D721Med (cell line): Measurements from ENCODE around the gene CRISPLD2.
"Not testable (repeated sequence)": the region's sequence is repeated elsewhere in the genome, so short reads cannot be mapped to it uniquely, and the experiment has no call there.

Experiments used
- DNase-seq: peaks from one replicate; pipeline ENCODE4 v3.0.0; 2011; ENCODE audit warnings: low spot score; ENCODE audit not compliant: insufficient read length
- FAIRE-seq: peaks from 2 replicates; lab custom pipeline; 2011; peaks lifted over from hg19 to GRCh38; lab: Jason Lieb, UNC
- TF ChIP-seq, protein P1 (sequence below): IDR thresholded peaks from 2 replicates; pipeline ENCODE4 v1.5.1; 2012; ENCODE audit warnings: mild to moderate bottlenecking, control low read depth; ENCODE audit not compliant: insufficient read depth; ENCODE audit errors: missing control alignments

Gene CRISPLD2

DNA sequence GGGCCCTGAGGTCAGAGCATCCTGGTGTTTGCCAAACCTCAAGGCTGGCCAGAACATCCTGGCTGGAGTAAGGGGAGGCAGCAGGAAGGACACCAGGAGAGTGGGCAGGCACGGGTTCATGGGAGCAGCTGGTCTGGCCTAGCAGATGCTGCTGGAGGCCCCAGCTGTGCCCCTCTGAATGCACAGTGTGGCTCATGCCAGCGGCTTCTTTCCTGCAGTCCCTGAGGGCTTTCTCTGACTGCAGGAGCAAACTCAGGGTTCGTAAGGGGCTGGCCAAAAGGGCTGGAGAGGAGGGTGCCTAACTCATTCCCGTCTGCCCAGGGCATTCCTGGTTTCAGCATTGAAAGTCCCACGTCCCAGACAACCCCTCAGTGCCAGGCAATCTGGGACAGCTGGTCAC lies 112.9 kb downstream of the CRISPLD2 start:
- DNase-seq, result no peak
- no peak for FAIRE-seq
- TF ChIP-seq, protein P1, sequence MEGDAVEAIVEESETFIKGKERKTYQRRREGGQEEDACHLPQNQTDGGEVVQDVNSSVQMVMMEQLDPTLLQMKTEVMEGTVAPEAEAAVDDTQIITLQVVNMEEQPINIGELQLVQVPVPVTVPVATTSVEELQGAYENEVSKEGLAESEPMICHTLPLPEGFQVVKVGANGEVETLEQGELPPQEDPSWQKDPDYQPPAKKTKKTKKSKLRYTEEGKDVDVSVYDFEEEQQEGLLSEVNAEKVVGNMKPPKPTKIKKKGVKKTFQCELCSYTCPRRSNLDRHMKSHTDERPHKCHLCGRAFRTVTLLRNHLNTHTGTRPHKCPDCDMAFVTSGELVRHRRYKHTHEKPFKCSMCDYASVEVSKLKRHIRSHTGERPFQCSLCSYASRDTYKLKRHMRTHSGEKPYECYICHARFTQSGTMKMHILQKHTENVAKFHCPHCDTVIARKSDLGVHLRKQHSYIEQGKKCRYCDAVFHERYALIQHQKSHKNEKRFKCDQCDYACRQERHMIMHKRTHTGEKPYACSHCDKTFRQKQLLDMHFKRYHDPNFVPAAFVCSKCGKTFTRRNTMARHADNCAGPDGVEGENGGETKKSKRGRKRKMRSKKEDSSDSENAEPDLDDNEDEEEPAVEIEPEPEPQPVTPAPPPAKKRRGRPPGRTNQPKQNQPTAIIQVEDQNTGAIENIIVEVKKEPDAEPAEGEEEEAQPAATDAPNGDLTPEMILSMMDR, result no peak

DNA sequence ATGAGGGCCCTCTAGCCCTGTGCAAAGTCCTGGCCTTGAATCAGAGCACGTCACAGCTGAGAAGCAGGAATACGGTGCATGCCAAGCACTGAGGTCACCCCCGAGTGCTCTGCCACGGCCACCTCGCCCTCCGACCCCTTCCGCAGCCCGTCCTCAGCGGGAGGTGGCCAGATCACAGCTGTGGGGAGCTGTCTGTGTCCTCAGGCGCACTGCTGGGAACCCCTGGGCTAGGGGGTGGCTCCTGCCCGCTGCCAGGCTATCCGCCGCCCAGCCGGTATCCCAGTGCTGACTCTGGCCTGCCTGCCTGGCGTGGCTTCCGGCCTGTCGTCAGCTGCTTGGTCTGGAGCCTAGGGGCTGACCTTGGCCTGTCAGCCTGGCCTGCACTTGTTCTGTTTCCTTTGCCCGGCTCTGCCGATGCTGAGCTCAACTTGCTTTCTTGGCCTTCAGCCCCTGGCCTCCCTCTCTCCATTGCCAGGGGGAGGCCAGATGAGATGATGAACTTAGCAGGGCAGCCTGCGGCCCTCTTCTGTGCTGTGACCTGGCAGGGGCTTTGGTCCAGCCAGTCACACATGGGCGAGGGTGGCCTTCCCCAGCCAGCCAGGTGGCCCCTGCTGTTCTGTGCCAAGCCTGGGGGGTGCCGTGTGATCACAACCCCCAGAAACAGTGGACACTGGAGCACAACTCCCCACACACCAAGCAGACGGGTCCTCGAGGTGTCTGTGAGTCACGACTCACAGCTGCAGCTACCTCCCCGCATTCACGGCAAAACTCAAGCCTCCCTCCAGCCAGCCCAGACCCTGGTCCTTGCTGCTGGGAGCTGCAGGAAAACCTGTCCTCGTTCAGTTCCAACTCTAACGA lies 114.2 kb downstream of the CRISPLD2 start:
- TF ChIP-seq, protein P1, result no peak
- DNase-seq (no peak), FAIRE-seq (no peak)

DNA sequence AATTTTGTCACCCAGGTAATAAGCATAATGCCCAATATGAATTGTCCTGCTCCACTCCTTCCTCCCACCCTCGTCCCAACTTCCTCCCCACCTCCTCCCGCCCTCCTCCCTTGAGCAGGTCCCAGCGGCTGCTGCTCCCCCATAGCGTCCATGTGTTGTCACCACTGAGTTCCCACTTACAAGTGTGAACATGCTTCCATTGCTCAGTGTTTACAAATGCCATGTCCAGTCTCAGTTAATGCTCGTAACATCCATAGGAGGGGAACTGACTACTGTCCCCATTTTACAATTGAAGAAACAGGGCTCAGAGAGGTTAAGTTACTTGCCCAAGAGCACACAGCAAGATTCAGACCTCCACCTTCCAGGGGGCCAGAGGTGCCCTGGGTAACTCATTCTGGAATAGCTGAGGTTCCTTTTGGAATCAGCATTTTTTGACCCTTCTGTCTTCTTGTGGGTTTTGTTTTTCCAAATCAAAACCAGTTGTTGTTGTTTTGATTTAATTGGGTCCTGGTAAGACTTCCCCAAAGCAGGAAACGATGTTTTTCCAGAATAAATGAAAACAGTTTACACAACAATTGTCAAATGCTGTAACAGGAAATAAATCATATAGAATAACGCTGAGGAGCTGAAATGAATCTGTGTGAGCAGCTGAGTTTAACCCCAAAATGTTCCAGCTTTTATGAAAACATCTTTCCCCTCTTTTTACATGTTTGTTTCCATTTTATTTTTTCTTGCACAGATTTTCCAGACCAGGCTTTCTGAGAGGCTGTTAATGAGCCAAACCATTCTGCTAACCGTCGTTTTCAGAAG lies 117.6 kb downstream of the CRISPLD2 start:
- TF ChIP-seq, protein P1, result no peak
- DNase-seq (no peak), FAIRE-seq (no peak)

DNA sequence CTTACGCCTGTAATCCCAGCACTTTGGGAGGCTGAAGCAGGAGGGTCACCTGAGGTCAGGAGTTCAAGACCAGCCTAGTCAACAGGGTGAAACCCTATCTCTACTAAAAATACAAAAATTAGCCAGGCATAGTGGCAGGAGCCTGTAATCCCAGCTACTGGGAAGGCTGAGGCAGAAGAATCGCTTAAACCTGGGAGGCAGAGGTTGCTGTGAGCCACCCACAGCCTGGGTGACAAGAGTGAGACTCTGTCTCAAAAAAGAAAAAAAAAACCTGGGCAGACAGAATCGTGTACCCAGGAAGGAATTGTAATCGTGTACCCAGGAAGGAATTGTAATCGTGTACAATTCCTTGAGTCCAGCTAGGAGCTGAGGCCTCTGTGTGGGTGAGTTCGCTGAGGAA lies 118.8 kb downstream of the CRISPLD2 start:
- FAIRE-seq, DNase-seq: not testable (repeated sequence)

DNA sequence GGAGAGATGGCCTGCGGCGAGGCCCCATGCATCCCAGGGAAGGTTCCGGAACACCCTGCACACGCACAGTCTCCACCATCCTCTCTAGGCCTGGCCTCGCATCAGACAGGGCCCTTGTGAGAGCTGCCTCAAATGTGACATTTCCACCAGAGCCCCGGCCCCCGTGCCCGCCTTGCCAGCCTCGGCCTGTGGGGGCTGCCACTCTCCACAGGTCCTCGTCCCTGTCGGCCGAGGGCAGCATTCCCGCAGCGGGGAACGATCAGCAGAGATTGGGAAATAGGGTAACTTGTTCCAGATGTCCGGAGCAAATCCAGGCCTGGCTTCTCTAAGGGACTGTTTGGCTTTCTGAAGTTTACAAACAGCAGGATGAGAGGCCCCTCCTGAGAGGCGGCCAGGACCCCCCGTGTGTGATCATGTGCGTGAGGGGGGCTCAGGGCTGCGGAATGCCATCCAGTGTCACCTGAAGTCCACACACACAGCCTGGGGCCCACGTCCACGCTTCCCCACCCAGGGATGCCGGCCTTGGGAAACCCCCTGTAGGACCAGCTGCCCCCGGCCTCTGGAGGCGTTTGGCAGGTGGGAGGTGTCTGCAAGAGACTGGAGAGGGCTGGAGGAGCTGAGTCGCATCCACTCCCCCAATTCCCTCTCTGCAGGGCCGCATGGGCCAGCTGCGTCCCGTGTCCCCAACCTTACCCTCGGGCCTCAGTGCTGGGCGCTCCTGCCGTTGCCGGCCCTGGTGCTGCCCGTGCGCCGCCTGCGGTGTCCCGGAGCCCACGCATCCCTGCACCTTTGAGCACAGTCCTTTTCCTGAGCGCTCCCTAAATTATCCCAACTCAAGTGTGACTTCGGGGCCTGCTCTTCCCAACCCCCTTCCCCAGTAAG lies 121.1 kb downstream of the CRISPLD2 start:
- TF ChIP-seq, protein P1, result no peak
- DNase-seq (no peak), FAIRE-seq (no peak)

DNA sequence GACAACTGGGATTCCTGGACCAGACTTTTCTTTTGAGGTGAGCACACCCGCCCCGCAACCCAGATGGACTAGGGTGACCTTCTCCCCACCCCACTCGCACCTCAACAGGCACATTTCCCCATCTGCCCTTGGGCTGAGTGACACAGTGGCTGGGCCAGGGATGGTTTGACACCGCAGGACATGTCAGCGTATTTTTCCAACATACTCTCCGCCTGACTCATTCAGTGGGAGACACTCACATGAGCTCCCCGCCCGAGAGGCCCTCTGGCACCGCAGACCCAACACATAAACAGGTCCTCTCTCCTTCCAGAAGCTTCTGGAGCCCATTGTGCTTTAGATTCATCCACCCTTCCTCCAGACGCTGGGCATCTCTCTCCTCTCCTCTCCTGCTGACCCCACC lies 122.1 kb downstream of the CRISPLD2 start:
- TF ChIP-seq, protein P1, result no peak
- DNase-seq (no peak), FAIRE-seq (no peak)

DNA sequence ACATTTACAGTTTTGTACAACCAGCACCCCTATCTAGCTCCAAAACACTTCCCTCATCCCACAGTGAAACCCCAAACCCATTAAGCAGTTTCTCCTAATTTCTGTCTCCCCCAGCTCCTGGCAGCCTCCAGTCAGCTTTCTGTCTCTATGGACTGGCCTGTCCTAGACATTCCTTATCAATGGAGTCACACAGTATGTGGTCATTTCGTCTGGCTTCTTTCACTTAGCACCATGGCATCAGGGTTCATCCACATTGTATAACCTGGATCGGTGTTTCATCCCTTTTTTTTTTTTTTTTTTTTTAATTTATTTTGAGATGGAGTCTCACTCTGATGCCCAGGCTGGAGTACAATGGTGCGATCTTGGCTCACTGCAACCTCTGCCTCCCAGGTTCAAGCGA lies 123.0 kb downstream of the CRISPLD2 start:
- FAIRE-seq, result no peak

More for the DNA sequence above, 123.0 kb downstream of the CRISPLD2 start:
- no peak for DNase-seq
- TF ChIP-seq, protein P1, result no peak
